Keratinocyte (primary cell): ENCODE results near the gene TAC3.

Experiments
- EZH2 ChIP-seq: IDR thresholded peaks from one replicate; pipeline ENCODE4 v1.6.1; 2012; ENCODE audit warnings: inconsistent platforms, mild to moderate bottlenecking, low read length, moderate library complexity
- TF ChIP-seq, protein P1 (sequence below), 3 experiments: IDR thresholded peaks in 1 of 3; conservative IDR thresholded peaks in 1 of 3; optimal IDR thresholded peaks in 1 of 3; 2 replicates in 2 of 3; 3 replicates in 1 of 3; pipeline versions ENCODE3 to v1.5.1; 2011; ENCODE audit warnings: low read length in 3 of 3, mild to moderate bottlenecking in 3 of 3, moderate library complexity in 2 of 3, control low read depth in 1 of 3, inconsistent platforms in 1 of 3; ENCODE audit not compliant: insufficient read depth in 2 of 3; ENCODE audit errors: extremely low read depth in 1 of 3

DNA sequence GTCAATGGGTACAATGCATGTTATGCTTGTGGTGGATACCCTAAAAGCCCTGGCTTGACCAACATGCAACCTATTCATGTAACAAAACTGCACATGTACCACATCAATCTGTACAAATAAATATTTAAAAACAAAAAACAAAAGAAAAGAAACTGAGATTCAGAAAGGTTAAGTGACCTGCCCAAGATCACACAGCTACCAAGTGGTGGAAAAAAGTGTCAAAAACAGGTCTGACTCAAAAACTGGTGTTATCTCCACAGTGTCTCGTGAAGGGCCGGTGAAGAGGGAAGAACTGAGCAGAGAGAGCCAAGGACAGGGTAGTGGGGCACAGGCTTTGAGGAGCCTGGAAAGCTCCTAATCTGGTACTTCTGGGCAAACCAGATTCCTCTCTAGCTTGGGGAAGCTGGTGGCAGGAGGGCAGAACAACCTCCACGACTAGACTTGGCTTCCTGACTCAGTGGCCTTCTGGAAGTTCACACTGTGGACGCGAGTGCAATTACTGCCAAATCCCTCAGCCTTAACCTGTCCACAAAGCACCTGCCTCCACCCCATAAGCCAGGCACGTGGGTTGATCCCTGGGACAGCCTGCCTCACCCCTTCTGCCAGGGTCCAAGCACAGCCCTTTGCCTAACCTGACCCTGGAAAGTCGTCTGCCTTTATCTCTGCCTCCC lies 25.5 kb downstream of the TAC3 start:
- TF ChIP-seq, protein P1, sequence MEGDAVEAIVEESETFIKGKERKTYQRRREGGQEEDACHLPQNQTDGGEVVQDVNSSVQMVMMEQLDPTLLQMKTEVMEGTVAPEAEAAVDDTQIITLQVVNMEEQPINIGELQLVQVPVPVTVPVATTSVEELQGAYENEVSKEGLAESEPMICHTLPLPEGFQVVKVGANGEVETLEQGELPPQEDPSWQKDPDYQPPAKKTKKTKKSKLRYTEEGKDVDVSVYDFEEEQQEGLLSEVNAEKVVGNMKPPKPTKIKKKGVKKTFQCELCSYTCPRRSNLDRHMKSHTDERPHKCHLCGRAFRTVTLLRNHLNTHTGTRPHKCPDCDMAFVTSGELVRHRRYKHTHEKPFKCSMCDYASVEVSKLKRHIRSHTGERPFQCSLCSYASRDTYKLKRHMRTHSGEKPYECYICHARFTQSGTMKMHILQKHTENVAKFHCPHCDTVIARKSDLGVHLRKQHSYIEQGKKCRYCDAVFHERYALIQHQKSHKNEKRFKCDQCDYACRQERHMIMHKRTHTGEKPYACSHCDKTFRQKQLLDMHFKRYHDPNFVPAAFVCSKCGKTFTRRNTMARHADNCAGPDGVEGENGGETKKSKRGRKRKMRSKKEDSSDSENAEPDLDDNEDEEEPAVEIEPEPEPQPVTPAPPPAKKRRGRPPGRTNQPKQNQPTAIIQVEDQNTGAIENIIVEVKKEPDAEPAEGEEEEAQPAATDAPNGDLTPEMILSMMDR (optimal IDR thresholded peaks at IDR 0.05 in 1 of 3, IDR thresholded peaks at IDR 0.05 in 1 of 3, conservative IDR thresholded peaks at IDR 0.05 in 1 of 3; ENCODE audit: extremely low read depth in 1 of 3, insufficient read depth in 2 of 3, low read length in 3 of 3), result no peak
- no peak for TF ChIP-seq EZH2
